ENCODE results near the gene ATP13A4. TPM values are rescaled to one million over a fixed set of nuclear protein-coding genes. Genes with fewer than 3 reads are reported as not detected.

ATP13A4 gene
- total and polyA plus RNA-seq, 4 experiments from 2014 or later: 0.25 to 3.0 (median 2.3) TPM; not detected in 1

- H3K4me1 Mint-ChIP-seq: no peaks in the 10 kb centered on the region
- H3K27me3 ChIP-seq (ENCODE audit: insufficient read depth, low read length): no peaks in the 10 kb centered on the region
- peaks cover 0 to 4% of the 10 kb centered on the region in 2 donors for H3K36me3 Mint-ChIP-seq
- H3K36me3 ChIP-seq (ENCODE audit: insufficient read depth, low read length): no peaks in the 10 kb centered on the region
- H3K27me3 Mint-ChIP-seq: no peaks in the 10 kb centered on the region
- H3K4me1 ChIP-seq (ENCODE audit: insufficient read depth, low read length): no peaks in the 10 kb centered on the region
- CTCF ChIA-PET (ENCODE audit: partially characterized antibody): no interaction called here
- no peaks in the 10 kb centered on the region for H3K9me3 ChIP-seq (ENCODE audit: control insufficient read depth in 1 of 2, low read length in 2 of 2)
- POLR2A ChIA-PET (ENCODE audit: partially characterized antibody): no interaction called here
- no peak overlapping the region for H3K27ac Mint-ChIP-seq
- no peak overlapping the region for H3K4me3 Mint-ChIP-seq
- no peak for DNase-seq
- no peaks in the 10 kb centered on the region for H3K9me3 Mint-ChIP-seq
- H3K4me3 ChIP-seq (ENCODE audit: low read length in 2 of 2): no peak overlapping the region
- intact Hi-C loops (cut with micrococcal nuclease): no loop called here
- no peak overlapping the region for H3K27ac ChIP-seq (ENCODE audit: low read depth, low read length)
These were observed 107.6 kb downstream of the ATP13A4 start for GRCh38 chr3:193446965-193447602.

- intact Hi-C loops (cut with micrococcal nuclease): no loop called here
- no peaks in the 10 kb centered on the region for H3K4me1 ChIP-seq (ENCODE audit: insufficient read depth, low read length)
- H3K27ac ChIP-seq (ENCODE audit: low read depth, low read length): no peak overlapping the region
- Mint-ChIP-seq H3K9me3 (peaks cover 0 to 4% (median 0%) of the 10 kb centered on the region in 8 donors), H3K36me3 (peaks cover 1 to 15% of the 10 kb centered on the region in 2 donors), H3K4me1 (no peaks in the 10 kb centered on the region), H3K27ac (no peak overlapping the region), H3K4me3 (no peak overlapping the region), H3K27me3 (peaks cover 0 to 2% of the 10 kb centered on the region in 2 donors)
- H3K9me3 ChIP-seq (ENCODE audit: control insufficient read depth in 1 of 2, low read length in 2 of 2): no peaks in the 10 kb centered on the region
- CTCF ChIA-PET (ENCODE audit: partially characterized antibody): no interaction called here
- H3K27me3 ChIP-seq (ENCODE audit: insufficient read depth, low read length): no peaks in the 10 kb centered on the region
- no peak for DNase-seq
- no peaks in the 10 kb centered on the region for H3K36me3 ChIP-seq (ENCODE audit: insufficient read depth, low read length)
- POLR2A ChIA-PET (ENCODE audit: partially characterized antibody): no interaction called here
- H3K4me3 ChIP-seq (ENCODE audit: low read length in 2 of 2): no peak overlapping the region
These were observed 115.3 kb downstream of the ATP13A4 start for GRCh38 chr3:193439423-193439822.

- Histone ChIP-seq H3K9me3 (ENCODE audit: control insufficient read depth in 1 of 2, low read length in 2 of 2) (no peaks in the 10 kb centered on the region), H3K27me3 (ENCODE audit: insufficient read depth, low read length) (no peaks in the 10 kb centered on the region), H3K36me3 (ENCODE audit: insufficient read depth, low read length) (no peaks in the 10 kb centered on the region), H3K4me3 (ENCODE audit: low read length in 2 of 2) (no peak overlapping the region), H3K4me1 (ENCODE audit: insufficient read depth, low read length) (no peaks in the 10 kb centered on the region), H3K27ac (ENCODE audit: low read depth, low read length) (no peak overlapping the region)
- DNase-seq: no peak
- ChIA-PET CTCF (ENCODE audit: partially characterized antibody) (no interaction called here), POLR2A (ENCODE audit: partially characterized antibody) (no interaction called here)
- no peak overlapping the region for H3K27ac Mint-ChIP-seq
- H3K27me3 Mint-ChIP-seq: peaks cover 3 to 4% of the 10 kb centered on the region in 2 donors
- H3K4me3 Mint-ChIP-seq: no peak overlapping the region
- peaks cover 27 to 54% of the 10 kb centered on the region in 2 donors for H3K36me3 Mint-ChIP-seq
- intact Hi-C loops (cut with micrococcal nuclease): no loop called here
- no peaks in the 10 kb centered on the region for H3K4me1 Mint-ChIP-seq
- peaks cover 9 to 74% (median 41%) of the 10 kb centered on the region in 8 donors for H3K9me3 Mint-ChIP-seq
These were observed 135.9 kb downstream of the ATP13A4 start for GRCh38 chr3:193418576-193419373.

- H3K4me1 ChIP-seq (ENCODE audit: insufficient read depth, low read length): no peaks in the 10 kb centered on the region
- H3K27me3 ChIP-seq (ENCODE audit: insufficient read depth, low read length): no peaks in the 10 kb centered on the region
- POLR2A ChIA-PET (ENCODE audit: partially characterized antibody): no interaction called here
- H3K4me3 ChIP-seq (ENCODE audit: low read length in 2 of 2): no peak overlapping the region
- H3K9me3 Mint-ChIP-seq: peaks cover 5 to 61% (median 45%) of the 10 kb centered on the region in 8 donors
- peak overlapping the region in 1 of 7 donors; percentile 1 for H3K27ac Mint-ChIP-seq
- peaks cover 25 to 60% of the 10 kb centered on the region in 2 donors for H3K36me3 Mint-ChIP-seq
- H3K4me3 Mint-ChIP-seq: no peak overlapping the region
- H3K36me3 ChIP-seq (ENCODE audit: insufficient read depth, low read length): no peaks in the 10 kb centered on the region
- H3K4me1 Mint-ChIP-seq: no peaks in the 10 kb centered on the region
- intact Hi-C loops (cut with micrococcal nuclease): no loop called here
- H3K9me3 ChIP-seq (ENCODE audit: control insufficient read depth in 1 of 2, low read length in 2 of 2): no peaks in the 10 kb centered on the region
- peaks cover 1 to 3% of the 10 kb centered on the region in 2 donors for H3K27me3 Mint-ChIP-seq
- H3K27ac ChIP-seq (ENCODE audit: low read depth, low read length): no peak overlapping the region
- CTCF ChIA-PET (ENCODE audit: partially characterized antibody): no interaction called here
- DNase-seq: no peak
These were observed 138.1 kb downstream of the ATP13A4 start for GRCh38 chr3:193416629-193417028.

GRCh38 chr3:193407688-193408087 is 147.0 kb downstream of the ATP13A4 start:
- no peaks in the 10 kb centered on the region for H3K4me1 Mint-ChIP-seq
- no peaks in the 10 kb centered on the region for H3K9me3 ChIP-seq (ENCODE audit: control insufficient read depth in 1 of 2, low read length in 2 of 2)
- intact Hi-C loops (cut with micrococcal nuclease): no loop called here
- H3K36me3 Mint-ChIP-seq: peaks cover 0 to 6% of the 10 kb centered on the region in 2 donors
- H3K4me1 ChIP-seq (ENCODE audit: insufficient read depth, low read length): no peaks in the 10 kb centered on the region
- no peak overlapping the region for H3K27ac ChIP-seq (ENCODE audit: low read depth, low read length)
- no peaks in the 10 kb centered on the region for H3K27me3 Mint-ChIP-seq
- peaks cover 0 to 5% (median 0%) of the 10 kb centered on the region in 8 donors for H3K9me3 Mint-ChIP-seq
- POLR2A ChIA-PET (ENCODE audit: partially characterized antibody): no interaction called here
- H3K4me3 ChIP-seq (ENCODE audit: low read length in 2 of 2): no peak overlapping the region
- no peaks in the 10 kb centered on the region for H3K36me3 ChIP-seq (ENCODE audit: insufficient read depth, low read length)
- DNase-seq: no peak
- no peak overlapping the region for H3K27ac Mint-ChIP-seq
- CTCF ChIA-PET (ENCODE audit: partially characterized antibody): no interaction called here
- no peak overlapping the region for H3K4me3 Mint-ChIP-seq
- H3K27me3 ChIP-seq (ENCODE audit: insufficient read depth, low read length): no peaks in the 10 kb centered on the region

GRCh38 chr3:193407112-193407511 is 147.6 kb downstream of the ATP13A4 start:
- peaks cover 0 to 2% of the 10 kb centered on the region in 2 donors for H3K36me3 Mint-ChIP-seq
- H3K4me1 Mint-ChIP-seq: no peaks in the 10 kb centered on the region
- intact Hi-C loops (cut with micrococcal nuclease): no loop called here
- Histone ChIP-seq H3K36me3 (ENCODE audit: insufficient read depth, low read length) (no peaks in the 10 kb centered on the region), H3K9me3 (ENCODE audit: control insufficient read depth in 1 of 2, low read length in 2 of 2) (no peaks in the 10 kb centered on the region), H3K4me3 (ENCODE audit: low read length in 2 of 2) (no peak overlapping the region), H3K27ac (ENCODE audit: low read depth, low read length) (no peak overlapping the region), H3K4me1 (ENCODE audit: insufficient read depth, low read length) (no peaks in the 10 kb centered on the region), H3K27me3 (ENCODE audit: insufficient read depth, low read length) (no peaks in the 10 kb centered on the region)
- H3K4me3 Mint-ChIP-seq: no peak overlapping the region
- ChIA-PET CTCF (ENCODE audit: partially characterized antibody) (no interaction called here), POLR2A (ENCODE audit: partially characterized antibody) (no interaction called here)
- no peaks in the 10 kb centered on the region for H3K27me3 Mint-ChIP-seq
- H3K9me3 Mint-ChIP-seq: peaks cover 0 to under 1% (median 0%) of the 10 kb centered on the region in 8 donors
- H3K27ac Mint-ChIP-seq: no peak overlapping the region
- no peak for DNase-seq

GRCh38 chr3:193403307-193403706 is 151.4 kb downstream of the ATP13A4 start:
- no peak overlapping the region for H3K4me3 Mint-ChIP-seq
- no peaks in the 10 kb centered on the region for H3K36me3 Mint-ChIP-seq
- Histone ChIP-seq H3K4me3 (ENCODE audit: low read length in 2 of 2) (no peak overlapping the region), H3K9me3 (ENCODE audit: control insufficient read depth in 1 of 2, low read length in 2 of 2) (no peaks in the 10 kb centered on the region), H3K4me1 (ENCODE audit: insufficient read depth, low read length) (no peaks in the 10 kb centered on the region), H3K27me3 (ENCODE audit: insufficient read depth, low read length) (no peaks in the 10 kb centered on the region), H3K36me3 (ENCODE audit: insufficient read depth, low read length) (no peaks in the 10 kb centered on the region), H3K27ac (ENCODE audit: low read depth, low read length) (no peak overlapping the region)
- ChIA-PET POLR2A (ENCODE audit: partially characterized antibody) (no interaction called here), CTCF (ENCODE audit: partially characterized antibody) (no interaction called here)
- intact Hi-C loops (cut with micrococcal nuclease): no loop called here
- H3K9me3 Mint-ChIP-seq: peaks cover 0 to 3% (median 0%) of the 10 kb centered on the region in 8 donors
- DNase-seq: no peak
- H3K4me1 Mint-ChIP-seq: no peaks in the 10 kb centered on the region
- H3K27ac Mint-ChIP-seq: no peak overlapping the region
- H3K27me3 Mint-ChIP-seq: no peaks in the 10 kb centered on the region
